Neural cell (in vitro differentiated cells): ENCODE results near the gene SLC29A2.
"Not testable (repeated sequence)": the region's sequence is repeated elsewhere in the genome, so short reads cannot be mapped to it uniquely, and the experiment has no call there.

ENCODE experiments used
- CTCF ChIP-seq: fragments of 450-650 bp; IDR thresholded peaks from 2 replicates; pipeline ENCODE4 v1.5.1; 2014; ENCODE audit warnings: antibody characterized with exemption, mild to moderate bottlenecking, moderate library complexity; ENCODE audit not compliant: poor library complexity, severe bottlenecking
- MXI1 ChIP-seq: fragments of 450-650 bp; conservative IDR thresholded peaks from 2 replicates; pipeline ENCODE4 v1.6.1; 2014; ENCODE audit warnings: antibody characterized with exemption, mild to moderate bottlenecking; ENCODE audit not compliant: poor library complexity, severe bottlenecking

GRCh38 chr11:66320748-66321147, 50.8 kb downstream of the SLC29A2 start:
- not testable (repeated sequence) for TF ChIP-seq MXI1, CTCF
